Activated CD4-positive, CD25-positive, alpha-beta regulatory T cell treated with anti-CD3 and anti-CD28 coated beads, Interleukin-2, amount 50 U/mL, for 72 hours (primary cell): ENCODE measurements around the gene ACTR6.
"Not testable (repeated sequence)": the region's sequence is repeated elsewhere in the genome, so short reads cannot be mapped to it uniquely, and the experiment has no call there.

Source experiments
- DNase-seq: peaks from one replicate; pipeline ENCODE4 v3.0.0; 2021

The ACTR6 gene

GRCh38 chr12:100222173-100222572, 21.6 kb downstream of the ACTR6 start:
- not testable (repeated sequence) for DNase-seq

- DNase-seq: no peak
Observed at GRCh38 chr12:100225491-100225890, 24.9 kb downstream of the ACTR6 start.

- no peak for DNase-seq
Observed at GRCh38 chr12:100229036-100229635, 28.5 kb downstream of the ACTR6 start.

GRCh38 chr12:100229876-100230275, 29.3 kb downstream of the ACTR6 start:
- DNase-seq: no peak

- DNase-seq: not testable (repeated sequence)
Observed at GRCh38 chr12:100231873-100232272, 31.3 kb downstream of the ACTR6 start.

GRCh38 chr12:100234166-100234565, 33.6 kb downstream of the ACTR6 start:
- DNase-seq: no peak

GRCh38 chr12:100234591-100235304, 34.1 kb downstream of the ACTR6 start:
- DNase-seq: no peak

- no peak for DNase-seq
Observed at GRCh38 chr12:100238801-100239200, 38.2 kb downstream of the ACTR6 start.

GRCh38 chr12:100239589-100239988, 39.0 kb downstream of the ACTR6 start:
- no peak for DNase-seq

- DNase-seq: no peak
Observed at GRCh38 chr12:100243137-100243536, 42.5 kb downstream of the ACTR6 start.

GRCh38 chr12:100247765-100248164, 47.1 kb downstream of the ACTR6 start:
- no peak for DNase-seq

GRCh38 chr12:100248886-100249285, 48.3 kb downstream of the ACTR6 start:
- no peak for DNase-seq

GRCh38 chr12:100249941-100250340, 49.3 kb downstream of the ACTR6 start:
- no peak for DNase-seq

- DNase-seq: no peak
Observed at GRCh38 chr12:100251917-100252316, 51.3 kb downstream of the ACTR6 start.

GRCh38 chr12:100253437-100253836, 52.8 kb downstream of the ACTR6 start:
- no peak for DNase-seq

- no peak for DNase-seq
Observed at GRCh38 chr12:100254876-100255275, 54.3 kb downstream of the ACTR6 start.

GRCh38 chr12:100258127-100258526, 57.5 kb downstream of the ACTR6 start:
- DNase-seq: no peak

- DNase-seq: no peak
Observed at GRCh38 chr12:100263131-100263530, 62.5 kb downstream of the ACTR6 start.

GRCh38 chr12:100265107-100265506, 64.5 kb downstream of the ACTR6 start:
- DNase-seq: not testable (repeated sequence)

- DNase-seq: no peak
Observed at GRCh38 chr12:100265732-100266584, 65.3 kb downstream of the ACTR6 start.

GRCh38 chr12:100266585-100266834, 65.9 kb downstream of the ACTR6 start:
- no peak for DNase-seq

- peak; percentile 94 for DNase-seq
Observed at GRCh38 chr12:100266835-100267602, 66.4 kb downstream of the ACTR6 start, which contains the start of the genes DEPDC4 and SCYL2. DEPDC4 (minus strand) TSS chr12:100267079; CDS start chr12:100267076, 3 bp downstream. SCYL2 (plus strand) TSS chr12:100267177; CDS start chr12:100282971, 15,794 bp downstream.
